Smooth muscle cell (in vitro differentiated cells): ENCODE measurements around the gene ANKRD52. TPM values are rescaled to one million over a fixed set of nuclear protein-coding genes. Genes with fewer than 3 reads are reported as not detected.

Experiments used
- DNase-seq: peaks from one replicate; lab custom pipeline; 2025; ENCODE audit not compliant: unreplicated experiment; lab: John Stamatoyannopoulos, UW
- H2AFZ ChIP-seq: fragments of 200-600 bp; sonication (generic); 2 replicates; pipeline ENCODE4 v1.6.0; 2016; ENCODE audit warnings: antibody characterized with exemption, low read depth, mild to moderate bottlenecking
- H3F3A ChIP-seq: fragments of 200-600 bp; sonication (generic); 2 replicates; pipeline ENCODE4 v1.6.0; 2017; ENCODE audit warnings: antibody characterized with exemption, low read depth
- H3K27ac ChIP-seq: fragments of 200-600 bp; sonication (generic); 2 replicates; pipeline ENCODE4 v1.5.1; 2016; ENCODE audit warnings: low read depth, mild to moderate bottlenecking
- H3K27me3 ChIP-seq: fragments of 200-600 bp; sonication (generic); 2 replicates; pipeline ENCODE4 v1.6.1; 2016; ENCODE audit warnings: low read depth, mild to moderate bottlenecking
- H3K36me3 ChIP-seq: fragments of 200-600 bp; sonication (generic); 2 replicates; pipeline ENCODE4 v1.5.1; 2016; ENCODE audit warnings: low read depth
- H3K4me1 ChIP-seq: fragments of 200-600 bp; sonication (generic); 2 replicates; pipeline ENCODE4 v1.5.1; 2016; ENCODE audit warnings: low read depth
- H3K4me2 ChIP-seq: fragments of 200-600 bp; sonication (generic); 2 replicates; pipeline ENCODE4 v1.6.0; 2016; ENCODE audit warnings: mild to moderate bottlenecking
- H3K4me3 ChIP-seq: fragments of 200-600 bp; sonication (generic); 2 replicates; pipeline ENCODE4 v1.5.1; 2016; ENCODE audit warnings: mild to moderate bottlenecking
- H3K79me2 ChIP-seq: fragments of 200-600 bp; sonication (generic); 2 replicates; pipeline ENCODE4 v1.6.0; 2016; ENCODE audit warnings: low read depth, mild to moderate bottlenecking
- H3K9ac ChIP-seq: fragments of 200-600 bp; sonication (generic); 2 replicates; pipeline ENCODE4 v1.6.0; 2016; ENCODE audit warnings: low read depth
- H3K9me3 ChIP-seq: fragments of 200-600 bp; sonication (generic); replicated peaks from 2 replicates; pipeline ENCODE4 v1.5.1; 2016; ENCODE audit warnings: low read depth
- H4K20me1 ChIP-seq: fragments of 200-600 bp; sonication (generic); 2 replicates; pipeline ENCODE4 v1.6.0; 2016; ENCODE audit warnings: low read depth
- CTCF ChIP-seq: fragments of 200-600 bp; sonication (generic); IDR thresholded peaks from 2 replicates; pipeline ENCODE4 v1.5.1; 2017; ENCODE audit warnings: borderline replicate concordance, mild to moderate bottlenecking, antibody characterized with exemption; ENCODE audit not compliant: insufficient read depth, poor library complexity, severe bottlenecking
- WGBS: methylation state at CpG from one replicate; pipeline ENCODE4 v1.1.7; 2016; ENCODE audit warnings: low lambda C conversion rate; 5-methylcytosine and 5-hydroxymethylcytosine counted together
- polyA plus RNA-seq: library from polyadenylated mRNA; unstranded; fragments of >200 nt; fragmentation: Nextera tagmentation; extraction: Ambion mirVana; gene quantifications from 2 replicates; pipeline ENCODE4 v1.2.1, GENCODE V29; 2016
- total RNA-seq: library from RNA; depleted of rRNA; stranded (reverse); fragments of >200 nt; gene quantifications from 2 replicates; pipeline ENCODE4 v1.2.3, GENCODE V29; 2014

The ANKRD52 gene
- total and polyA plus RNA-seq, 2 experiments from 2014 or later: 32.5 to 49.9 TPM

GRCh38 chr12:56304276-56304675 is 46.1 kb upstream of the ANKRD52 start:
- Histone ChIP-seq H4K20me1 (peaks cover 2% of the 10 kb centered on the region), H3K36me3 (peaks cover 7% of the 10 kb centered on the region), H3F3A (peaks cover 31% of the 10 kb centered on the region), H3K4me3 (no peak overlapping the region), H3K9ac (no peak overlapping the region), H3K27me3 (no peaks in the 10 kb centered on the region), H3K79me2 (peaks cover 6% of the 10 kb centered on the region), H3K9me3 (no peaks in the 10 kb centered on the region), H3K27ac (no peak overlapping the region), H3K4me1 (peaks cover 8% of the 10 kb centered on the region), H3K4me2 (no peak overlapping the region), H2AFZ (no peak overlapping the region)
- no peak for TF ChIP-seq CTCF
- no peak for DNase-seq
- WGBS: 98% methylated on average over 3 of the region's 3 CpGs

GRCh38 chr12:56300644-56301464 is 42.7 kb upstream of the ANKRD52 start:
- Histone ChIP-seq H3K4me3 (peak overlapping the region; percentile 96), H3K36me3 (no peaks in the 10 kb centered on the region), H3K9me3 (no peaks in the 10 kb centered on the region), H3K4me2 (peak overlapping the region; percentile 84), H3K9ac (peak overlapping the region; percentile 69), H3K4me1 (peaks cover 16% of the 10 kb centered on the region), H4K20me1 (peaks cover 30% of the 10 kb centered on the region), H3F3A (peaks cover 23% of the 10 kb centered on the region), H3K27me3 (no peaks in the 10 kb centered on the region), H2AFZ (peak overlapping the region; percentile 83), H3K27ac (peak overlapping the region; percentile 91), H3K79me2 (peaks cover 40% of the 10 kb centered on the region)
- 37% methylated on average over 20 of the region's 21 CpGs for WGBS
- no peak for TF ChIP-seq CTCF
- no peak for DNase-seq

GRCh38 chr12:56299853-56300643 is 41.9 kb upstream of the ANKRD52 start, which contains the start of gene CS:
Gene CS (minus strand): TSS chr12:56300330. CDS start chr12:56300201, 129 bp downstream.
- Histone ChIP-seq H3K27ac (peak within 1 kb of the TSS; percentile 91), H3K4me3 (peak within 1 kb of the TSS; percentile 96), H3K4me2 (peak within 1 kb of the TSS; percentile 84), H3K27me3 (no peaks in the 10 kb centered on the region), H2AFZ (peak within 1 kb of the TSS; percentile 83), H3K4me1 (peaks cover 16% of the 10 kb centered on the region), H3K79me2 (peaks cover 46% of the 10 kb centered on the region), H4K20me1 (peaks cover 31% of the 10 kb centered on the region), H3K9me3 (no peaks in the 10 kb centered on the region), H3F3A (peaks cover 22% of the 10 kb centered on the region), H3K9ac (peak within 1 kb of the TSS; percentile 87), H3K36me3 (no peaks in the 10 kb centered on the region)
- under 1% methylated on average over 59 of the region's 63 CpGs for WGBS
- DNase-seq: peak; percentile 82
- TF ChIP-seq CTCF: no peak
